GM12891 (cell line): ENCODE data around the gene SHPK.
"Not testable (repeated sequence)": the region's sequence is repeated elsewhere in the genome, so short reads cannot be mapped to it uniquely, and the experiment has no call there.

Experiments used
- DNase-seq: peaks from one replicate; pipeline ENCODE4 v3.0.0; 2011; ENCODE audit warnings: low spot score; ENCODE audit not compliant: insufficient read length
- FAIRE-seq: peaks from 2 replicates; lab custom pipeline; 2011; peaks lifted over from hg19 to GRCh38; lab: Jason Lieb, UNC
- PAX5 ChIP-seq: IDR thresholded peaks from 2 replicates; pipeline ENCODE4 v1.6.1; 2011; ENCODE audit warnings: low read length, moderate library complexity, mild to moderate bottlenecking; ENCODE audit not compliant: insufficient read depth, severe bottlenecking
- POLR2A ChIP-seq: IDR thresholded peaks from 2 replicates; pipeline ENCODE4 v1.6.1; 2011; ENCODE audit warnings: low read depth, low read length, control low read depth
- POLR2AphosphoS5 ChIP-seq: IDR thresholded peaks from 2 replicates; pipeline ENCODE4 v1.6.1; 2011; ENCODE audit warnings: low read depth, low read length, control low read depth
- POU2F2 ChIP-seq: IDR thresholded peaks from 2 replicates; pipeline ENCODE4 v1.6.1; 2011; ENCODE audit warnings: low read depth, mild to moderate bottlenecking, control low read depth, low read length, moderate library complexity
- SPI1 ChIP-seq: IDR thresholded peaks from 2 replicates; pipeline ENCODE4 v1.6.1; 2011; ENCODE audit warnings: low read depth, low read length, control low read depth
- TAF1 ChIP-seq: IDR thresholded peaks from 2 replicates; pipeline ENCODE4 v1.6.1; 2011; ENCODE audit warnings: low read depth, low read length, control low read depth

Gene SHPK

DNA sequence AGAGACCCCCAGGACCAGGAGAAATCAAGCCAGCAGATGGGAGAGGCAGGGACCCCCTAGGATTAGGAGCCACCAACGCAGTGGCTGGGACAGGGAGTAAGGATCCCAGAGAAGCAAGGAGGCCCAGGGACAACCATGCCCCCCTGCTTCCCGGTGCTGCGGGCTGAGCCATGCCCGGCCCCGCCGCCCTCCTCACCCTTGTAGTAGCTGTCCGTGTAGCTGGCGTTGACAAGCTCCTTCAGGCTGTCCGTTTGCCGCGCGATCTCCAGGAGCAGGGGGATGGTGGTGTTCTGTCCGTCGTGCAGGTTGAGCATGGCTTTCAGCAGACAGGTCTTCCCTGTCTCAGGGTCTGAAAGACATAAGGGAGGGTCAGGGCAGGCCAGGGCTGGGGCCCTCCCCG, 45.3 kb downstream of the SHPK start:
- FAIRE-seq (no peak), DNase-seq (no peak)
- TF ChIP-seq SPI1 (no peak), POLR2AphosphoS5 (no peak), PAX5 (no peak)

DNA sequence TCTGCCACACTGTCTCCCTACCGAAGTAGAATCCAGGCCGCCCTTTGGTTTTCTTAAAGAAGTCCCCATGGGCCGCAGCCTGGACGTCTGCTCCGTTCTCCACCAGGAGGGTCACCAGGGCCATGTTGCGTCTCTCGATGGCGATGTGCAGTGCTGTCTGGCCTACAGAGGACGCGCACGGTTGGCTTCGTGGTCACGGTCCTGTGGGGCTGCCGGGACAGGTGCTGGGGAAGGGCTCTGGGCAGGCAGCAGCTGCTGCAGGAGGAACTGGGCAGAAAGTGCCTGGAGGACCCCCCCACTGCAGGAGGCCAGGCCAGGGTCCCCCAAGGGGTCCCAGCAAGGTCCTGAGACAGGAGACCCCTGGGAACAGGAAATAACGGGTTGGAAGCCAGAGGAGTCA, 45.8 kb downstream of the SHPK start:
- DNase-seq (no peak), FAIRE-seq (no peak)

DNA sequence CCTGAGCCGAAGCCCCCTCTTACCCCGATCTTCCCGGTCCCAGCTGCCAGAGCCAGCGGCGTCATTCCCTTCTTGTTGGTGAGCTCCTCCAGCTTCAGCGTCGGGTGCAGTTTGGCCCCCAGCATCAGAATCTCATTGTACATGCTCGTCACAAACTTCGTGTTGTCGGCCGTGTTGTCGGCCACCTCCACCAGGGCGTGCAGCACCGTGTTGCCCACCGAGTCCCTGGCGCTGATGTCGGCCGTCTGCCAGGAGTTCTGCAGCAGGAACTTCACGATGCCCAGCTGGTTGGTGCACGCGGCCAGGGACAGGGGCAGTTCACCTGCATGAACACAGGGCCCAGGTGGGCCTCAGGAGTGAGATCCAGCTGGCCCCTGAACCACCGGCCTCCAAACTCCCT, 46.3 kb downstream of the SHPK start:
- DNase-seq (no peak), FAIRE-seq (no peak)
- TF ChIP-seq POLR2AphosphoS5 (no peak), TAF1 (no peak), PAX5 (no peak), POU2F2 (no peak), POLR2A (no peak), SPI1 (no peak)

More for the DNA sequence above, 45.8 kb downstream of the SHPK start:
- TF ChIP-seq PAX5 (no peak), POLR2AphosphoS5 (no peak), POLR2A (no peak), SPI1 (no peak), TAF1 (no peak), POU2F2 (no peak)

GRCh38 chr17:3585826-3586225, 50.2 kb downstream of the SHPK start:
- no peak for FAIRE-seq
- TF ChIP-seq TAF1 (no peak), POU2F2 (no peak), POLR2AphosphoS5 (no peak), PAX5 (no peak), POLR2A (no peak), SPI1 (no peak)
- no peak for DNase-seq

GRCh38 chr17:3583456-3583855, 52.6 kb downstream of the SHPK start:
- TF ChIP-seq POLR2AphosphoS5, result no peak
- no peak for TF ChIP-seq POLR2A
- no peak for TF ChIP-seq PAX5
- no peak for TF ChIP-seq POU2F2
- TF ChIP-seq SPI1, result no peak
- TF ChIP-seq TAF1, result no peak
- no peak for FAIRE-seq
- DNase-seq, result no peak

GRCh38 chr17:3582915-3583314, 53.1 kb downstream of the SHPK start:
- DNase-seq, result no peak
- TF ChIP-seq POLR2AphosphoS5 (no peak), POLR2A (no peak), TAF1 (no peak), SPI1 (no peak), POU2F2 (no peak), PAX5 (no peak)
- no peak for FAIRE-seq

GRCh38 chr17:3578667-3579066, 57.4 kb downstream of the SHPK start:
- FAIRE-seq, DNase-seq: not testable (repeated sequence)

DNA sequence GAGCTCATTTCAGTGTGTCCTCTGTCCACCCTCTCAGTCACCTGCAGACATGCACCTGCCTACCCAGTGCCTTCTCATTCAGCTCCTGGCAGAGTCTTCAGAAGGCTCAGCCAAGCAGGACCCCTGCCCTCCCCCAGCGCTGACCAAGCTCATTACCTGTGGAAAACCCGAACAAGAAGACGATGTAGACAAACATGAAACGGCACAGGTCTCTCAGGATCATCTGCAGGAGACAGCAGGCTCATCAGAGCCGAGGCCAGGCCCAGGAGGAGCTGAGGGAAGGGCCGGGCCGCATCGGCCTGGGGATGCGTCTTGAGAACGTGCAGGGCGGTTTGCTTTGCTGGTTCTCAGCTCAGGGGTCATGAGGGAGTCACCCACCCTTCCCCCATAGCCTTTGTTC, 59.1 kb downstream of the SHPK start:
- FAIRE-seq (no peak), DNase-seq (no peak)
- TF ChIP-seq TAF1, result no peak
- no peak for TF ChIP-seq PAX5
- no peak for TF ChIP-seq POLR2A
- TF ChIP-seq SPI1, result no peak
- no peak for TF ChIP-seq POLR2AphosphoS5
- TF ChIP-seq POU2F2, result no peak

GRCh38 chr17:3575511-3575910, 60.5 kb downstream of the SHPK start:
- DNase-seq (no peak), FAIRE-seq (peak; percentile 63)
- TF ChIP-seq PAX5, result no peak
- TF ChIP-seq POLR2AphosphoS5, result no peak
- TF ChIP-seq POLR2A, result no peak
- no peak for TF ChIP-seq POU2F2
- no peak for TF ChIP-seq TAF1
- TF ChIP-seq SPI1, result no peak

GRCh38 chr17:3574231-3574630, 61.8 kb downstream of the SHPK start:
- FAIRE-seq, result no peak
- DNase-seq, result no peak
- TF ChIP-seq POLR2A (no peak), PAX5 (no peak), SPI1 (no peak), TAF1 (no peak), POLR2AphosphoS5 (no peak), POU2F2 (no peak)
